Lung (tissue), 12 donors: Measurements from ENCODE around the gene AKAP17A. TPM values are rescaled to one million over a fixed set of nuclear protein-coding genes. Genes with fewer than 3 reads are reported as not detected.

Experiments used
- ATAC-seq: fragments of 200-7000 bp; cut with Tn5 transposase; one replicate; pipeline ENCODE4 v1.9.1; 2020; ENCODE audit warnings: moderate number of reproducible peaks; ENCODE audit not compliant: insufficient read depth, low FRiP score
- DNase-seq, 3 donors: peaks; one replicate each; pipeline ENCODE4 v3.0.0-alpha.2; 2013 to 2017
- H3K27ac ChIP-seq, 2 donors: one replicate each; pipeline ENCODE4 v1.5.1; 2013; ENCODE audit warnings: mild to moderate bottlenecking in 2 of 2, moderate library complexity in 2 of 2, control low read depth in 1 of 2, inconsistent platforms in 1 of 2, low read depth in 1 of 2, low read length in 1 of 2
- H3K27me3 ChIP-seq, 3 donors: one replicate each; pipeline ENCODE4 v1.5.1; 2013; ENCODE audit warnings: low read length in 2 of 3; ENCODE audit not compliant: control insufficient read depth in 3 of 3, insufficient read depth in 3 of 3
- H3K36me3 ChIP-seq, 4 donors: one replicate each; pipeline ENCODE4 v1.5.1; 2013; ENCODE audit warnings: low read length in 4 of 4, mild to moderate bottlenecking in 1 of 4, moderate library complexity in 1 of 4; ENCODE audit not compliant: control insufficient read depth in 4 of 4, insufficient read depth in 4 of 4
- H3K4me1 ChIP-seq, 5 donors: one replicate each; pipeline ENCODE4 v1.5.1; 2013; ENCODE audit warnings: low read length in 5 of 5, mild to moderate bottlenecking in 2 of 5, moderate library complexity in 1 of 5; ENCODE audit not compliant: control insufficient read depth in 5 of 5, insufficient read depth in 5 of 5
- H3K4me3 ChIP-seq: one replicate; pipeline ENCODE4 v1.5.1; 2013; ENCODE audit warnings: mild to moderate bottlenecking, control low read depth, moderate library complexity
- H3K9ac ChIP-seq, 2 donors: one replicate each; pipeline ENCODE4 v1.5.1; 2013; ENCODE audit warnings: low read length in 2 of 2, control low read depth in 1 of 2; ENCODE audit not compliant: insufficient read depth in 1 of 2
- H3K9me3 ChIP-seq, 4 donors: one replicate each; pipeline ENCODE4 v1.5.1; 2013; ENCODE audit warnings: low read length in 3 of 4, mild to moderate bottlenecking in 1 of 4, moderate library complexity in 1 of 4; ENCODE audit not compliant: control insufficient read depth in 4 of 4, insufficient read depth in 3 of 4
- WGBS, 2 donors: extraction: QIAGEN DNeasy Blood & Tissue Kit; methylation state at CpG; one replicate each; pipeline ENCODE4 v1.1.7; 2013; 5-methylcytosine and 5-hydroxymethylcytosine counted together
- polyA plus RNA-seq, 2 donors: library from polyadenylated mRNA; stranded (reverse); fragments of 200-250 nt; gene quantifications; one replicate each; pipeline ENCODE4 v1.2.1, GENCODE V29; 2013
- total RNA-seq, 2 donors: library from RNA; depleted of rRNA in 1 of 2; stranded (reverse); fragments of >200 nt in 1 of 2; gene quantifications; one replicate each; pipeline ENCODE4 v1.2.1, GENCODE V29; 2014 to 2021
- TF ChIP-seq, protein P1 (sequence below): IDR thresholded peaks from 2 replicates; pipeline ENCODE4 v1.5.1; 2012; ENCODE audit warnings: mild to moderate bottlenecking; ENCODE audit errors: control extremely low read depth, extremely low read depth
- donor health status: control.
- donor health status: control.
- donor health status: Bipolar disorder and iron deficiency.
- donor health status: healthy.
- donor health status: DM: yes; HTN: yes; CAD: no.

Gene AKAP17A
- total and polyA plus RNA-seq, 4 donors: 40.6 to 48.9 (median 44.6) TPM

DNA sequence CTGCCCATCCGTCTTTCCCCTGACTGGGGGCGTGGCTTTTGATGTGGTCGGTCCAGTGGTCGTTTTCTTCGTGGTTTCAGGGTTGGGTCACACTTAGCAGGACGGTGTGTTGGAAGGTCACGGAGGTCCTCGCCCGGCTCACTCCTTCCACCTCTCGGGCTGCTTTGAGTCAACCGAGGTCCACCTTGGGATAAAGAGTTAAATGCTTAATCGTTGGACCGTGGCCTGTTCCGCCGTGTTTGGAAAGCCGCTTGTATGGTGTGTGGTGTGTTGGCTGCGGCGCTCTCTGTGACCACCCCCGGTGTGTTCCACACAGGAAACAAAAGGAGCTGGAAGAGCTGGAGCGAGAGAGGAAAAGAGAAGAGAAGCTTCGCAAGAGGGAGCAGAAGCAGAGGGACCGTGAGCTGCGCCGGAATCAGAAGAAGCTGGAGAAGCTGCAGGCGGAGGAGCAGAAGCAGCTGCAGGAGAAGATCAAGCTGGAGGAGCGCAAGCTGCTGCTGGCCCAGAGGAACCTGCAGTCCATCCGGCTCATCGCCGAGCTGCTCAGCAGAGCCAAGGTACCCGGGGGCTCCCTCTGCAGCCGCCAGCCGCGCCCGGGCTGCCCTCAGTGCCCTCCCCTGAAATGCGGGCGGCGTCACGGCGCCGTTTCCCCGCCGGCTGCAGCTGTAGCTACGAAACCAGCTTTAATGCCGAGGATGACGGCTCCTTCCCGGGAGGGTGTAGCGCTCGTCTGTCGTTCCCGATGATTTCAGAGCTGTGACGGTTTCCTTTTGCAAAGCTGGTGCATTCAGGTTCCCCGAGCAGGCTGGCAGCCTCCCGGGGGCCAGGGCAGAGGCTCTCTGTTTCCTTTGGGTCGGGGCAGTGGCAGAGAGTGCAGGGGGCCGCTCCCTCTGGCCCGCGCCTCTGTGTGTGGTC is 7.7 kb downstream of the AKAP17A start:
- Histone ChIP-seq H3K36me3 (peaks cover 39 to 81% (median 62%) of the 10 kb centered on the region in 4 donors), H3K27me3 (no peaks in the 10 kb centered on the region), H3K27ac (no peak overlapping the region), H3K4me1 (peaks cover 0 to 2% (median 0%) of the 10 kb centered on the region in 5 donors), H3K9ac (no peak overlapping the region), H3K9me3 (peaks cover 0 to 11% (median 2%) of the 10 kb centered on the region in 4 donors), H3K4me3 (no peak overlapping the region)
- DNase-seq: no peak
- TF ChIP-seq, protein P1, sequence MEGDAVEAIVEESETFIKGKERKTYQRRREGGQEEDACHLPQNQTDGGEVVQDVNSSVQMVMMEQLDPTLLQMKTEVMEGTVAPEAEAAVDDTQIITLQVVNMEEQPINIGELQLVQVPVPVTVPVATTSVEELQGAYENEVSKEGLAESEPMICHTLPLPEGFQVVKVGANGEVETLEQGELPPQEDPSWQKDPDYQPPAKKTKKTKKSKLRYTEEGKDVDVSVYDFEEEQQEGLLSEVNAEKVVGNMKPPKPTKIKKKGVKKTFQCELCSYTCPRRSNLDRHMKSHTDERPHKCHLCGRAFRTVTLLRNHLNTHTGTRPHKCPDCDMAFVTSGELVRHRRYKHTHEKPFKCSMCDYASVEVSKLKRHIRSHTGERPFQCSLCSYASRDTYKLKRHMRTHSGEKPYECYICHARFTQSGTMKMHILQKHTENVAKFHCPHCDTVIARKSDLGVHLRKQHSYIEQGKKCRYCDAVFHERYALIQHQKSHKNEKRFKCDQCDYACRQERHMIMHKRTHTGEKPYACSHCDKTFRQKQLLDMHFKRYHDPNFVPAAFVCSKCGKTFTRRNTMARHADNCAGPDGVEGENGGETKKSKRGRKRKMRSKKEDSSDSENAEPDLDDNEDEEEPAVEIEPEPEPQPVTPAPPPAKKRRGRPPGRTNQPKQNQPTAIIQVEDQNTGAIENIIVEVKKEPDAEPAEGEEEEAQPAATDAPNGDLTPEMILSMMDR: no peak
- no peak for ATAC-seq
- 89 to 92% methylated on average over 57 of the region's 57 CpGs for WGBS, 2 donors

DNA sequence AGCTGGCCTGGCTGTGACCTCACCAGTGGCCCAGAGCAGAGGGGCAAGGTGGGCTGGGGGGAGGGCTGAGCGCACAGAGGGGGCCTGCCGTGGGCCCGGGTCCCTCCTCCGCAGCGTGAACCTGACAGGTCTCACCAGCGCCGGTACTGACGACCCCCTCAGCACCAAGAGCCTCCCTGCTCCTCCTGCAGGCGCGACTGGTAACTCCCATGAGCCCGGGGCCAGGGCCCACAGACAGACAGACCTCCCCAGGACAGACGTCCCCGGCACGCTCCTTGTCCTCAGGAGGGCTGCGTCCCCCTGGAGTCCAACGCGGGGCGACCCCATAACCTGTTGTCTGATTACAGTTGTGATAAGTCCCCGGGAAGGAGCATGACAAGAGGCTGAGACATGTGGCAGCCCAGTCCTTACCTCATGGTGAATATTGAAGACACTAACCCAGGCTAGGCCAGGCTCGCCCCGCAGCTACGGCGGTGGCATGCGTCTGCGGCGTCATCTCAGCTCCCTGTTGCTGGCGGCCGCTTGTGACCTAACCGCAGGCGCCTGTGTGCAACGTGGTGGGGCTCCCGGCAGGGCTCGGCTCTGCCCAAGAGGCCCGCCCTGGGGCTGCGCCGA is 8.5 kb downstream of the AKAP17A start:
- H3K36me3 ChIP-seq: peaks cover 39 to 78% (median 58%) of the 10 kb centered on the region in 4 donors
- H3K27ac ChIP-seq: no peak overlapping the region
- 97 to 98% methylated on average over 36 of the region's 36 CpGs for WGBS, 2 donors
- peaks cover 0 to under 1% (median 0%) of the 10 kb centered on the region in 5 donors for H3K4me1 ChIP-seq
- H3K9ac ChIP-seq: no peak overlapping the region
- H3K4me3 ChIP-seq: no peak overlapping the region
- ATAC-seq (no peak), DNase-seq (no peak)
- H3K27me3 ChIP-seq: no peaks in the 10 kb centered on the region
- TF ChIP-seq, protein P1: no peak
- peaks cover 0 to 11% (median 2%) of the 10 kb centered on the region in 4 donors for H3K9me3 ChIP-seq

DNA sequence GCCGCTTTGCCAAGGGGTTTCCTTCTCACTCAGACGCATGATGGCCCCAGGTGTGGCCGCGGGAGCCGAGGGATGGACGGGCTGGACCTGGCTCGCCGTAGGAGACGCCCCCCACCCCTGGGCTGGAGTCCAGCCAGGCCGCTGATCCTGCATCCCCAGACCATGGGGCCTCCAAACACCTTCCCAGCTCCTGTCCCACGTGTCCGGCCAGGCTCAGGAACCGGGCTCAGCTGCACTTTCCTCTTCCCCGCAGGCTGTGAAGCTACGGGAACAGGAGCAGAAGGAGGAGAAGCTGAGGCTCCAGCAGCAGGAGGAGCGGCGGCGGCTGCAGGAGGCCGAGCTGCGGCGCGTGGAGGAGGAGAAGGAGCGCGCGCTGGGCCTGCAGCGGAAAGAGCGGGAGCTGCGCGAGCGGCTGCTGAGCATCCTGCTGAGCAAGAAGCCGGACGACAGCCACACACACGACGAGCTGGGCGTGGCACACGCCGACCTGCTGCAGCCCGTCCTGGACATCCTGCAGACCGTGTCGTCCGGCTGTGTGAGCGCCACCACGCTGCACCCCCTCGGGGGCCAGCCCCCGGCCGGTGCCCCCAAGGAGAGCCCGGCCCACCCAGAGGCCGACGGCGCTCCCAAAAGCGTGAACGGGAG is 9.1 kb downstream of the AKAP17A start:
- no peaks in the 10 kb centered on the region for H3K4me1 ChIP-seq
- 98% methylated on average over 51 to 52 of the region's 52 CpGs for WGBS, 2 donors
- no peak for DNase-seq
- no peak overlapping the region for H3K9ac ChIP-seq
- ATAC-seq: no peak
- H3K4me3 ChIP-seq: no peak overlapping the region
- H3K27ac ChIP-seq: no peak overlapping the region
- no peaks in the 10 kb centered on the region for H3K27me3 ChIP-seq
- TF ChIP-seq, protein P1: no peak
- H3K9me3 ChIP-seq: peaks cover 0 to 11% (median 2%) of the 10 kb centered on the region in 4 donors
- H3K36me3 ChIP-seq: peaks cover 34 to 72% (median 55%) of the 10 kb centered on the region in 4 donors
